Hepatocyte (in vitro differentiated cells): ENCODE measurements around the gene OSMR.

Experiments
- EZH2 ChIP-seq: fragments of 200-600 bp; sonication (generic); IDR thresholded peaks from 2 replicates; pipeline ENCODE4 v1.6.1; 2016; ENCODE audit warnings: antibody characterized with exemption, mild to moderate bottlenecking, borderline replicate concordance
- TF ChIP-seq, protein P1 (sequence below): fragments of 200-600 bp; sonication (generic); IDR thresholded peaks from 2 replicates; pipeline ENCODE4 v1.5.1; 2016; ENCODE audit warnings: antibody characterized with exemption, mild to moderate bottlenecking; ENCODE audit not compliant: poor library complexity

- TF ChIP-seq, protein P1, sequence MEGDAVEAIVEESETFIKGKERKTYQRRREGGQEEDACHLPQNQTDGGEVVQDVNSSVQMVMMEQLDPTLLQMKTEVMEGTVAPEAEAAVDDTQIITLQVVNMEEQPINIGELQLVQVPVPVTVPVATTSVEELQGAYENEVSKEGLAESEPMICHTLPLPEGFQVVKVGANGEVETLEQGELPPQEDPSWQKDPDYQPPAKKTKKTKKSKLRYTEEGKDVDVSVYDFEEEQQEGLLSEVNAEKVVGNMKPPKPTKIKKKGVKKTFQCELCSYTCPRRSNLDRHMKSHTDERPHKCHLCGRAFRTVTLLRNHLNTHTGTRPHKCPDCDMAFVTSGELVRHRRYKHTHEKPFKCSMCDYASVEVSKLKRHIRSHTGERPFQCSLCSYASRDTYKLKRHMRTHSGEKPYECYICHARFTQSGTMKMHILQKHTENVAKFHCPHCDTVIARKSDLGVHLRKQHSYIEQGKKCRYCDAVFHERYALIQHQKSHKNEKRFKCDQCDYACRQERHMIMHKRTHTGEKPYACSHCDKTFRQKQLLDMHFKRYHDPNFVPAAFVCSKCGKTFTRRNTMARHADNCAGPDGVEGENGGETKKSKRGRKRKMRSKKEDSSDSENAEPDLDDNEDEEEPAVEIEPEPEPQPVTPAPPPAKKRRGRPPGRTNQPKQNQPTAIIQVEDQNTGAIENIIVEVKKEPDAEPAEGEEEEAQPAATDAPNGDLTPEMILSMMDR = no peak
- no peak for TF ChIP-seq EZH2
Observed at GRCh38 chr5:38906503-38906902, 60.7 kb downstream of the OSMR start.
